ENCODE measurements around the gene POLR2E. TPM values are rescaled to one million over a fixed set of nuclear protein-coding genes. Genes with fewer than 3 reads are reported as not detected.

Gene POLR2E
- total RNA-seq, 4 donors from 2014 or later: 81.6 to 136 (median 121) TPM

GRCh38 chr19:1086613-1087012, 8.6 kb downstream of the POLR2E start:
- no peak for DNase-seq (ENCODE audit: low spot score in 2 of 2)
- H3K27ac ChIP-seq: peak overlapping the region in 2 of 4 donors; percentile 83 to 88
- 74 to 78% methylated on average over 21 of the region's 21 CpGs for WGBS, 2 donors

GRCh38 chr19:1085676-1086442, 9.3 kb downstream of the POLR2E start:
- Histone ChIP-seq H3K27me3 (peaks cover 0 to 5% of the 10 kb centered on the region in 2 donors), H3K36me3 (peaks cover 0 to 60% (median 0%) of the 10 kb centered on the region in 3 donors), H3K9me3 (no peaks in the 10 kb centered on the region), H3K27ac (no peak overlapping the region), H3K4me3 (no peak overlapping the region), H3K4me1 (peaks cover 0 to 63% (median 19%) of the 10 kb centered on the region in 4 donors)
- no peak for DNase-seq (ENCODE audit: low spot score in 2 of 2)
- WGBS, 2 donors: 77 to 78% methylated on average over 21 to 37 of the region's 38 CpGs
- TF ChIP-seq POLR2A (IDR thresholded peaks at IDR 0.05): no peak
- TF ChIP-seq CTCF (IDR thresholded peaks at IDR 0.05): no peak
- TF ChIP-seq EP300 (IDR thresholded peaks at IDR 0.05): no peak

More at GRCh38 chr19:1086613-1087012, 8.6 kb downstream of the POLR2E start:
- no peak overlapping the region for H3K4me3 ChIP-seq
- peaks cover 0 to 60% (median 0%) of the 10 kb centered on the region in 3 donors for H3K36me3 ChIP-seq
- peaks cover 0 to 64% (median 19%) of the 10 kb centered on the region in 4 donors for H3K4me1 ChIP-seq
- peaks cover 0 to 5% of the 10 kb centered on the region in 2 donors for H3K27me3 ChIP-seq
- H3K9me3 ChIP-seq: no peaks in the 10 kb centered on the region
- TF ChIP-seq EP300 (IDR thresholded peaks at IDR 0.05): no peak
- TF ChIP-seq CTCF (IDR thresholded peaks at IDR 0.05): no peak
- TF ChIP-seq POLR2A (IDR thresholded peaks at IDR 0.05): no peak

DNA sequence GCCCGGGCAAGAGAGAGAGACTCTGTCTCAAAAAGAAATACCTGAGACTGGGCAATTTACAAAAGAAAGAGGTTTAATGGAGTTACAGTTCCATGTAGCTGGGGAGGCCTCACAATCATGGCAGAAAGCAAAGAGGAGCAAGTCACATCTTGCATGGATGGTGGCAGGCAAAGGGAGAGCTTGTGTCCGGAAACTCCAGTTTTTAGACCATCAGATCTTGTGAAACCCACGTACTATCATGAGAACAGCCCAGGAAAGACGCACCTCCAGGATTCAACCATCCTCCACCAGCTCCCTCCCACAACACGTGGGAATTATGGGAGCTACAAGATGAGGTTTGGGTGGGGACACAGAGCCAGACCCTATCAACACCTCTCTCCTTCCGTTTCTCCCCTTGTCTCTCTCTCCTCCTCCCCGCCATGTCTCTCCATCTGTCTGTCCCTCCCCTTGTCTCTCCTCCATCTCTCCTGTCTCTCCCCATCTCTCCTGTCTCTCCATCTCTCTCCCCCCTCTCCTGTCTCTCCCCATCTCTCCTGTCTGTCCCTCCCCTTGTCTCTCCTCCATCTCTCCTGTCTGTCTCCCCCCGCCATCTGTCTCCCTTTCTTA, 10.0 kb downstream of the POLR2E start:
- H3K4me1 ChIP-seq: peaks cover 0 to 62% (median 19%) of the 10 kb centered on the region in 4 donors
- no peaks in the 10 kb centered on the region for H3K9me3 ChIP-seq
- H3K36me3 ChIP-seq: peaks cover 0 to 57% (median 0%) of the 10 kb centered on the region in 3 donors
- H3K4me3 ChIP-seq: no peak overlapping the region
- peaks cover 0 to 5% of the 10 kb centered on the region in 2 donors for H3K27me3 ChIP-seq
- WGBS, 2 donors: 76 to 79% methylated on average over 8 of the region's 8 CpGs
- no peak overlapping the region for H3K27ac ChIP-seq
- no peak for DNase-seq (ENCODE audit: low spot score in 2 of 2)
- no peak for TF ChIP-seq POLR2A (IDR thresholded peaks at IDR 0.05)
- no peak for TF ChIP-seq EP300 (IDR thresholded peaks at IDR 0.05)
- no peak for TF ChIP-seq CTCF (IDR thresholded peaks at IDR 0.05)

GRCh38 chr19:1084024-1084868, 10.9 kb downstream of the POLR2E start:
- TF ChIP-seq CTCF (IDR thresholded peaks at IDR 0.05) (no peak), EP300 (IDR thresholded peaks at IDR 0.05) (no peak), POLR2A (IDR thresholded peaks at IDR 0.05) (no peak)
- H3K9me3 ChIP-seq: no peaks in the 10 kb centered on the region
- no peak overlapping the region for H3K27ac ChIP-seq
- no peak overlapping the region for H3K4me3 ChIP-seq
- 81 to 82% methylated on average over 37 to 38 of the region's 43 CpGs for WGBS, 2 donors
- H3K27me3 ChIP-seq: peaks cover 0 to 5% of the 10 kb centered on the region in 2 donors
- no peak for DNase-seq (ENCODE audit: low spot score in 2 of 2)
- H3K36me3 ChIP-seq: peaks cover 0 to 48% (median 0%) of the 10 kb centered on the region in 3 donors
- H3K4me1 ChIP-seq: peaks cover 0 to 54% (median 17%) of the 10 kb centered on the region in 4 donors
